ENCODE measurements around the gene UTP3. TPM values are rescaled to one million over a fixed set of nuclear protein-coding genes. Genes with fewer than 3 reads are reported as not detected.

UTP3 gene
- total RNA-seq, 1 donor from 2014 or later: 29.4 TPM

GRCh38 chr4:70667740-70668535 is 20.4 kb upstream of the UTP3 start:
- peaks cover 27% of the 10 kb centered on the region for H3K27me3 Mint-ChIP-seq (ENCODE audit: unreplicated experiment)
- no peaks in the 10 kb centered on the region for H3K9me3 Mint-ChIP-seq (ENCODE audit: unreplicated experiment)
- no peak overlapping the region for H3K4me3 Mint-ChIP-seq (ENCODE audit: unreplicated experiment)
- H3K27ac Mint-ChIP-seq (ENCODE audit: unreplicated experiment): no peak overlapping the region
- no peak for TF ChIP-seq CTCF (IDR thresholded peaks at IDR 0.05)
- H3K4me1 Mint-ChIP-seq (ENCODE audit: unreplicated experiment): peaks cover 13% of the 10 kb centered on the region
- no peaks in the 10 kb centered on the region for H3K36me3 Mint-ChIP-seq (ENCODE audit: unreplicated experiment)
- DNase-seq (ENCODE audit: extremely low spot score, unreplicated experiment): no peak

GRCh38 chr4:70670332-70671014 is 17.9 kb upstream of the UTP3 start:
- no peaks in the 10 kb centered on the region for H3K9me3 Mint-ChIP-seq (ENCODE audit: unreplicated experiment)
- no peak for DNase-seq (ENCODE audit: extremely low spot score, unreplicated experiment)

GRCh38 chr4:70671091-70671490 is 17.2 kb upstream of the UTP3 start:
- H3K27ac Mint-ChIP-seq (ENCODE audit: unreplicated experiment): no peak overlapping the region
- no peaks in the 10 kb centered on the region for H3K36me3 Mint-ChIP-seq (ENCODE audit: unreplicated experiment)
- H3K4me3 Mint-ChIP-seq (ENCODE audit: unreplicated experiment): no peak overlapping the region
- H3K27me3 Mint-ChIP-seq (ENCODE audit: unreplicated experiment): peaks cover 47% of the 10 kb centered on the region
- H3K9me3 Mint-ChIP-seq (ENCODE audit: unreplicated experiment): no peaks in the 10 kb centered on the region
- peaks cover 9% of the 10 kb centered on the region for H3K4me1 Mint-ChIP-seq (ENCODE audit: unreplicated experiment)
- no peak for TF ChIP-seq CTCF (IDR thresholded peaks at IDR 0.05)
- no peak for DNase-seq (ENCODE audit: extremely low spot score, unreplicated experiment)

More at GRCh38 chr4:70670332-70671014, 17.9 kb upstream of the UTP3 start:
- Mint-ChIP-seq H3K27me3 (ENCODE audit: unreplicated experiment) (peaks cover 43% of the 10 kb centered on the region), H3K4me3 (ENCODE audit: unreplicated experiment) (no peak overlapping the region), H3K36me3 (ENCODE audit: unreplicated experiment) (no peaks in the 10 kb centered on the region), H3K27ac (ENCODE audit: unreplicated experiment) (no peak overlapping the region), H3K4me1 (ENCODE audit: unreplicated experiment) (peaks cover 13% of the 10 kb centered on the region)
- no peak for TF ChIP-seq CTCF (IDR thresholded peaks at IDR 0.05)

- peaks cover 52% of the 10 kb centered on the region for H3K27me3 Mint-ChIP-seq (ENCODE audit: unreplicated experiment)
- H3K4me3 Mint-ChIP-seq (ENCODE audit: unreplicated experiment): no peak overlapping the region
- no peak for DNase-seq (ENCODE audit: extremely low spot score, unreplicated experiment)
- no peak overlapping the region for H3K27ac Mint-ChIP-seq (ENCODE audit: unreplicated experiment)
- H3K36me3 Mint-ChIP-seq (ENCODE audit: unreplicated experiment): no peaks in the 10 kb centered on the region
- no peaks in the 10 kb centered on the region for H3K4me1 Mint-ChIP-seq (ENCODE audit: unreplicated experiment)
- TF ChIP-seq CTCF (IDR thresholded peaks at IDR 0.05): no peak
- H3K9me3 Mint-ChIP-seq (ENCODE audit: unreplicated experiment): no peaks in the 10 kb centered on the region
These were observed 14.1 kb upstream of the UTP3 start for GRCh38 chr4:70674191-70674590.

GRCh38 chr4:70674731-70675130 is 13.6 kb upstream of the UTP3 start:
- no peaks in the 10 kb centered on the region for H3K4me1 Mint-ChIP-seq (ENCODE audit: unreplicated experiment)
- no peak overlapping the region for H3K4me3 Mint-ChIP-seq (ENCODE audit: unreplicated experiment)
- no peak for DNase-seq (ENCODE audit: extremely low spot score, unreplicated experiment)
- no peaks in the 10 kb centered on the region for H3K9me3 Mint-ChIP-seq (ENCODE audit: unreplicated experiment)
- TF ChIP-seq CTCF (IDR thresholded peaks at IDR 0.05): no peak
- H3K27me3 Mint-ChIP-seq (ENCODE audit: unreplicated experiment): peaks cover 54% of the 10 kb centered on the region
- no peaks in the 10 kb centered on the region for H3K36me3 Mint-ChIP-seq (ENCODE audit: unreplicated experiment)
- H3K27ac Mint-ChIP-seq (ENCODE audit: unreplicated experiment): no peak overlapping the region
